ENCODE results near the gene ODC1.

The ODC1 gene

DNA sequence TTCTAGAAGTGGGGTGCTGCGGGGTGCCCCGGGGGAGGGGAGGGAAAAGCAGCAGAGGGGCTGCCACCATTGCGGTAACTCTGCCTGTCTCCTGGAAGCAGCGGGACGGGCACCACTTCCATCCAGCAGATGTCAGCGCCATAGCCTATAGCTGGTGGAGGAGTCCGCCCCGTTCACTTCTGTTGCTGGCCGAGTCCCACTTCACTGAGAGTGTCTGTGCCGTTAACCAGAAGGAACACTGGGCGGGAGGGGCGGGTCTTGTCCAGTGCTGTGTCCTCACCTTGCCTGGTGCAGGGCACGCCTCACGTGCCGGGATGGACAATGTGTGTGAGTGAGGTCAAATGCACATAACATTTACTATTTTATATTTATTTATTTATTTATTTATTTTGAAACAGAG is 19.3 kb upstream of the ODC1 start:
- TF ChIP-seq, protein P1, sequence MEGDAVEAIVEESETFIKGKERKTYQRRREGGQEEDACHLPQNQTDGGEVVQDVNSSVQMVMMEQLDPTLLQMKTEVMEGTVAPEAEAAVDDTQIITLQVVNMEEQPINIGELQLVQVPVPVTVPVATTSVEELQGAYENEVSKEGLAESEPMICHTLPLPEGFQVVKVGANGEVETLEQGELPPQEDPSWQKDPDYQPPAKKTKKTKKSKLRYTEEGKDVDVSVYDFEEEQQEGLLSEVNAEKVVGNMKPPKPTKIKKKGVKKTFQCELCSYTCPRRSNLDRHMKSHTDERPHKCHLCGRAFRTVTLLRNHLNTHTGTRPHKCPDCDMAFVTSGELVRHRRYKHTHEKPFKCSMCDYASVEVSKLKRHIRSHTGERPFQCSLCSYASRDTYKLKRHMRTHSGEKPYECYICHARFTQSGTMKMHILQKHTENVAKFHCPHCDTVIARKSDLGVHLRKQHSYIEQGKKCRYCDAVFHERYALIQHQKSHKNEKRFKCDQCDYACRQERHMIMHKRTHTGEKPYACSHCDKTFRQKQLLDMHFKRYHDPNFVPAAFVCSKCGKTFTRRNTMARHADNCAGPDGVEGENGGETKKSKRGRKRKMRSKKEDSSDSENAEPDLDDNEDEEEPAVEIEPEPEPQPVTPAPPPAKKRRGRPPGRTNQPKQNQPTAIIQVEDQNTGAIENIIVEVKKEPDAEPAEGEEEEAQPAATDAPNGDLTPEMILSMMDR (IDR thresholded peaks at IDR 0.05): no peak

GRCh38 chr2:10466801-10467200 is 18.7 kb upstream of the ODC1 start:
- TF ChIP-seq, protein P1 (IDR thresholded peaks at IDR 0.05): no peak

DNA sequence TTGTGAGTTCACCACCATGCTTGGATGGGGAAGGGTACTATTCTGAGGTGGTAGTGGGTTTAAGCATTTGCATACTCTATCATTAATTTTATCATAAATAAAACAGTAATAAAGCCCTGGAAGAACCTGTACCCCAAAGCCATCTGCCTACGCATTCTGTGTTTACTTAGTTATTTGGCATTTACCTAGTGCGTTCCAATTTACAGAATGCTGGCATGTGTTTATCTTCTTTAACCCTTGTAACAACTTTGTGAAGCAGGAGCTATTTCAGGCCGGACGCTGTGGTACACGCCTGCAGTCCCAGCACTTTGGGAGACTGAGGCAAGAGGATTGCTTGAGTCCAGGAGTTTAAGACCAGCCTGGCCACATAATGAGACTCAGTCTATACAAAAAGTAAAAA is 17.8 kb upstream of the ODC1 start:
- TF ChIP-seq, protein P1 (IDR thresholded peaks at IDR 0.05): no peak

GRCh38 chr2:10462178-10463083 is 14.3 kb upstream of the ODC1 start:
- TF ChIP-seq, protein P1 (IDR thresholded peaks at IDR 0.05): no peak

DNA sequence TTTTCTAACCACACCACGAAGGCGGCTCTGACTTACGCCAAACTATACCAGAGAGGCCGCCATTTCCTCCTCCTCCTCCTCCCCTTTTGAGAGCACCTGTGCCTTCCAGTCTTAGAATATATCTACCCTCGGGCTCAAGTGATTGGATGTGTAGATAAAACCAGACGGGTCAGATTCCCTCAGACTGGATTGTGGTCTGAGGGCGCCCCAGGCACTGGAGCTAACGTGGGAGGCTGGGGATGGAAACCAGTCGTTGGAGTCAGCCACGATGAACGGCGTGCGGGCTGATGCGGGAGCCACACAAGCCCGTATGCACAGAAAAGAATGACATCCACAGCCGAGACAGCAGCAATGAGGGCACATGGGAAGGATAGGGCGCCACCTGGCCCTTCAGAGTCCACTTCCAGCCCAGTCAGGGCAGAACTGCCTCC is 12.3 kb upstream of the ODC1 start:
- TF ChIP-seq, protein P1 (IDR thresholded peaks at IDR 0.05): no peak

GRCh38 chr2:10457846-10458598 is 9.9 kb upstream of the ODC1 start:
- TF ChIP-seq, protein P1 (IDR thresholded peaks at IDR 0.05): no peak

GRCh38 chr2:10454505-10454904 is 6.4 kb upstream of the ODC1 start:
- TF ChIP-seq, protein P1 (IDR thresholded peaks at IDR 0.05): no peak

All from LNCAP (cell line).